ENCODE measurements around the gene POLD2. TPM values are rescaled to one million over a fixed set of nuclear protein-coding genes. Genes with fewer than 3 reads are reported as not detected.

POLD2 gene
- total and polyA plus RNA-seq, 2 of the 13 experiments (the other 11 are each of a cell fraction or from before 2014, with no cell fraction given), result 87.6 to 95.1 TPM

GRCh38 chr7:44087911-44088838, 35.2 kb downstream of the POLD2 start (continued):
- TF ChIP-seq, protein P1, sequence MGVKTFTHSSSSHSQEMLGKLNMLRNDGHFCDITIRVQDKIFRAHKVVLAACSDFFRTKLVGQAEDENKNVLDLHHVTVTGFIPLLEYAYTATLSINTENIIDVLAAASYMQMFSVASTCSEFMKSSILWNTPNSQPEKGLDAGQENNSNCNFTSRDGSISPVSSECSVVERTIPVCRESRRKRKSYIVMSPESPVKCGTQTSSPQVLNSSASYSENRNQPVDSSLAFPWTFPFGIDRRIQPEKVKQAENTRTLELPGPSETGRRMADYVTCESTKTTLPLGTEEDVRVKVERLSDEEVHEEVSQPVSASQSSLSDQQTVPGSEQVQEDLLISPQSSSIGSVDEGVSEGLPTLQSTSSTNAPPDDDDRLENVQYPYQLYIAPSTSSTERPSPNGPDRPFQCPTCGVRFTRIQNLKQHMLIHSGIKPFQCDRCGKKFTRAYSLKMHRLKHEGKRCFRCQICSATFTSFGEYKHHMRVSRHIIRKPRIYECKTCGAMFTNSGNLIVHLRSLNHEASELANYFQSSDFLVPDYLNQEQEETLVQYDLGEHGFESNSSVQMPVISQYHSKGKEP (CRISPR knock-in tag; IDR thresholded peaks at IDR 0.05), result no peak
- TF ChIP-seq FOXA3 (CRISPR knock-in tag; IDR thresholded peaks at IDR 0.05), result no peak
- TF ChIP-seq, protein P2, sequence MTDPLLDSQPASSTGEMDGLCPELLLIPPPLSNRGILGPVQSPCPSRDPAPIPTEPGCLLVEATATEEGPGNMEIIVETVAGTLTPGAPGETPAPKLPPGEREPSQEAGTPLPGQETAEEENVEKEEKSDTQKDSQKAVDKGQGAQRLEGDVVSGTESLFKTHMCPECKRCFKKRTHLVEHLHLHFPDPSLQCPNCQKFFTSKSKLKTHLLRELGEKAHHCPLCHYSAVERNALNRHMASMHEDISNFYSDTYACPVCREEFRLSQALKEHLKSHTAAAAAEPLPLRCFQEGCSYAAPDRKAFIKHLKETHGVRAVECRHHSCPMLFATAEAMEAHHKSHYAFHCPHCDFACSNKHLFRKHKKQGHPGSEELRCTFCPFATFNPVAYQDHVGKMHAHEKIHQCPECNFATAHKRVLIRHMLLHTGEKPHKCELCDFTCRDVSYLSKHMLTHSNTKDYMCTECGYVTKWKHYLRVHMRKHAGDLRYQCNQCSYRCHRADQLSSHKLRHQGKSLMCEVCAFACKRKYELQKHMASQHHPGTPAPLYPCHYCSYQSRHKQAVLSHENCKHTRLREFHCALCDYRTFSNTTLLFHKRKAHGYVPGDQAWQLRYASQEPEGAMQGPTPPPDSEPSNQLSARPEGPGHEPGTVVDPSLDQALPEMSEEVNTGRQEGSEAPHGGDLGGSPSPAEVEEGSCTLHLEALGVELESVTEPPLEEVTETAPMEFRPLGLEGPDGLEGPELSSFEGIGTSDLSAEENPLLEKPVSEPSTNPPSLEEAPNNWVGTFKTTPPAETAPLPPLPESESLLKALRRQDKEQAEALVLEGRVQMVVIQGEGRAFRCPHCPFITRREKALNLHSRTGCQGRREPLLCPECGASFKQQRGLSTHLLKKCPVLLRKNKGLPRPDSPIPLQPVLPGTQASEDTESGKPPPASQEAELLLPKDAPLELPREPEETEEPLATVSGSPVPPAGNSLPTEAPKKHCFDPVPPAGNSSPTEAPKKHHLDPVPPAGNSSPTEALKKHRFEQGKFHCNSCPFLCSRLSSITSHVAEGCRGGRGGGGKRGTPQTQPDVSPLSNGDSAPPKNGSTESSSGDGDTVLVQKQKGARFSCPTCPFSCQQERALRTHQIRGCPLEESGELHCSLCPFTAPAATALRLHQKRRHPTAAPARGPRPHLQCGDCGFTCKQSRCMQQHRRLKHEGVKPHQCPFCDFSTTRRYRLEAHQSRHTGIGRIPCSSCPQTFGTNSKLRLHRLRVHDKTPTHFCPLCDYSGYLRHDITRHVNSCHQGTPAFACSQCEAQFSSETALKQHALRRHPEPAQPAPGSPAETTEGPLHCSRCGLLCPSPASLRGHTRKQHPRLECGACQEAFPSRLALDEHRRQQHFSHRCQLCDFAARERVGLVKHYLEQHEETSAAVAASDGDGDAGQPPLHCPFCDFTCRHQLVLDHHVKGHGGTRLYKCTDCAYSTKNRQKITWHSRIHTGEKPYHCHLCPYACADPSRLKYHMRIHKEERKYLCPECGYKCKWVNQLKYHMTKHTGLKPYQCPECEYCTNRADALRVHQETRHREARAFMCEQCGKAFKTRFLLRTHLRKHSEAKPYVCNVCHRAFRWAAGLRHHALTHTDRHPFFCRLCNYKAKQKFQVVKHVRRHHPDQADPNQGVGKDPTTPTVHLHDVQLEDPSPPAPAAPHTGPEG (CRISPR knock-in tag; IDR thresholded peaks at IDR 0.05), result peak; percentile 58; the same call in 1 of the 2 replicates
- TF ChIP-seq ZBTB46 (CRISPR knock-in tag; IDR thresholded peaks at IDR 0.05; ENCODE audit: borderline replicate concordance), result no peak
- TF ChIP-seq ZNF30 (CRISPR knock-in tag; IDR thresholded peaks at IDR 0.05), result no peak
- TF ChIP-seq SOX13 (IDR thresholded peaks at IDR 0.05), result no peak
- no peak for TF ChIP-seq SOX13 (CRISPR knock-in tag; conservative IDR thresholded peaks at IDR 0.05 in 1 of 2, IDR thresholded peaks at IDR 0.05 in 1 of 2)
- TF ChIP-seq TCF12 (IDR thresholded peaks at IDR 0.05), result no peak
- 0 out of 2 replicates have a peak, but pooled peaks have one; percentile 13 for TF ChIP-seq TCF12 (CRISPR knock-in tag; IDR thresholded peaks at IDR 0.05)
- TF ChIP-seq HDAC6 (IDR thresholded peaks at IDR 0.05; ENCODE audit: low read depth, low read length), result no peak
- no peak for TF ChIP-seq ZHX2 (IDR thresholded peaks at IDR 0.05; ENCODE audit: low read depth)
- TF ChIP-seq ZHX2 (CRISPR knock-in tag; IDR thresholded peaks at IDR 0.05; ENCODE audit: borderline replicate concordance), result no peak
